ES-I3 (cell line): ENCODE data around the gene RTN1.

Experiments used
- H3K36me3 ChIP-seq: 2 replicates; pipeline ENCODE4 v1.6.1; 2013; ENCODE audit warnings: mild to moderate bottlenecking, low read length, control low read depth, moderate library complexity; ENCODE audit not compliant: insufficient read depth
- H3K4me1 ChIP-seq: 2 replicates; pipeline ENCODE4 v1.6.1; 2013; ENCODE audit warnings: mild to moderate bottlenecking, control low read depth, low read length; ENCODE audit not compliant: insufficient read depth
- H3K9ac ChIP-seq: 2 replicates; pipeline ENCODE4 v1.6.1; 2013; ENCODE audit warnings: low read depth, mild to moderate bottlenecking, low read length, moderate library complexity
- H3K9me3 ChIP-seq: 2 replicates; pipeline ENCODE4 v1.6.1; 2013; ENCODE audit warnings: mild to moderate bottlenecking, low read length, moderate library complexity; ENCODE audit not compliant: control insufficient read depth, insufficient read depth

Gene RTN1

GRCh38 chr14:59870277-59871165 lies at the start of gene RTN1:
RTN1 (minus strand) TSS chr14:59870776; CDS start chr14:59870630, 146 bp downstream.
- Histone ChIP-seq H3K36me3 (no peaks in the 10 kb centered on the region), H3K9ac (peak within 1 kb of the TSS; percentile 58; the same call in 1 of the 2 replicates), H3K4me1 (no peaks in the 10 kb centered on the region), H3K9me3 (no peaks in the 10 kb centered on the region)

GRCh38 chr14:59920378-59920683 lies 49.8 kb upstream of the RTN1 start:
- peaks cover 6% of the 10 kb centered on the region; the same call in 1 of the 2 replicates for H3K4me1 ChIP-seq
- H3K36me3 ChIP-seq, result no peaks in the 10 kb centered on the region
- H3K9ac ChIP-seq, result peak overlapping the region; percentile 76
- H3K9me3 ChIP-seq, result no peaks in the 10 kb centered on the region

GRCh38 chr14:59919570-59920377 lies 49.2 kb upstream of the RTN1 start, which contains the start of gene LRRC9:
LRRC9 (plus strand) TSS chr14:59920144.
- Histone ChIP-seq H3K9me3 (no peaks in the 10 kb centered on the region), H3K4me1 (peaks cover 6% of the 10 kb centered on the region; the same call in 1 of the 2 replicates), H3K36me3 (no peaks in the 10 kb centered on the region), H3K9ac (peak within 1 kb of the TSS; percentile 76)

GRCh38 chr14:59918824-59919569 lies 48.4 kb upstream of the RTN1 start:
- Histone ChIP-seq H3K9ac (peak overlapping the region; percentile 76), H3K9me3 (no peaks in the 10 kb centered on the region), H3K36me3 (no peaks in the 10 kb centered on the region), H3K4me1 (peaks cover 6% of the 10 kb centered on the region; the same call in 1 of the 2 replicates)

- no peaks in the 10 kb centered on the region for H3K4me1 ChIP-seq
- H3K36me3 ChIP-seq, result no peaks in the 10 kb centered on the region
- H3K9ac ChIP-seq, result no peak overlapping the region
- H3K9me3 ChIP-seq, result no peaks in the 10 kb centered on the region
Observed at GRCh38 chr14:59913187-59913586, 42.6 kb upstream of the RTN1 start.

GRCh38 chr14:59912443-59912842 lies 41.9 kb upstream of the RTN1 start:
- no peaks in the 10 kb centered on the region for H3K4me1 ChIP-seq
- no peak overlapping the region for H3K9ac ChIP-seq
- no peaks in the 10 kb centered on the region for H3K36me3 ChIP-seq
- no peaks in the 10 kb centered on the region for H3K9me3 ChIP-seq

- H3K36me3 ChIP-seq, result no peaks in the 10 kb centered on the region
- no peaks in the 10 kb centered on the region for H3K4me1 ChIP-seq
- no peak overlapping the region for H3K9ac ChIP-seq
- H3K9me3 ChIP-seq, result no peaks in the 10 kb centered on the region
Observed at GRCh38 chr14:59905188-59905587, 34.6 kb upstream of the RTN1 start.

- Histone ChIP-seq H3K9me3 (no peaks in the 10 kb centered on the region), H3K36me3 (no peaks in the 10 kb centered on the region), H3K9ac (no peak overlapping the region), H3K4me1 (no peaks in the 10 kb centered on the region)
Observed at GRCh38 chr14:59904184-59904583, 33.6 kb upstream of the RTN1 start.

GRCh38 chr14:59900556-59900955 lies 30.0 kb upstream of the RTN1 start:
- Histone ChIP-seq H3K9ac (no peak overlapping the region), H3K9me3 (no peaks in the 10 kb centered on the region), H3K4me1 (no peaks in the 10 kb centered on the region), H3K36me3 (no peaks in the 10 kb centered on the region)

GRCh38 chr14:59897757-59898383 lies 27.3 kb upstream of the RTN1 start:
- H3K9me3 ChIP-seq, result no peaks in the 10 kb centered on the region
- H3K4me1 ChIP-seq, result no peaks in the 10 kb centered on the region
- no peaks in the 10 kb centered on the region for H3K36me3 ChIP-seq
- H3K9ac ChIP-seq, result no peak overlapping the region

GRCh38 chr14:59895721-59896120 lies 25.1 kb upstream of the RTN1 start:
- H3K4me1 ChIP-seq, result no peaks in the 10 kb centered on the region
- H3K36me3 ChIP-seq, result no peaks in the 10 kb centered on the region
- H3K9ac ChIP-seq, result no peak overlapping the region

GRCh38 chr14:59890676-59891075 lies 20.1 kb upstream of the RTN1 start:
- Histone ChIP-seq H3K4me1 (no peaks in the 10 kb centered on the region), H3K9ac (no peak overlapping the region), H3K9me3 (no peaks in the 10 kb centered on the region), H3K36me3 (no peaks in the 10 kb centered on the region)

More at GRCh38 chr14:59895721-59896120, 25.1 kb upstream of the RTN1 start:
- no peaks in the 10 kb centered on the region for H3K9me3 ChIP-seq

- no peaks in the 10 kb centered on the region for H3K36me3 ChIP-seq
- no peaks in the 10 kb centered on the region for H3K4me1 ChIP-seq
- no peak overlapping the region for H3K9ac ChIP-seq
- no peaks in the 10 kb centered on the region for H3K9me3 ChIP-seq
Observed at GRCh38 chr14:59882957-59883356, 12.4 kb upstream of the RTN1 start.

- H3K9me3 ChIP-seq, result no peaks in the 10 kb centered on the region
- no peaks in the 10 kb centered on the region for H3K36me3 ChIP-seq
- H3K9ac ChIP-seq, result peak overlapping the region; percentile 58; the same call in 1 of the 2 replicates
- no peaks in the 10 kb centered on the region for H3K4me1 ChIP-seq
Observed at GRCh38 chr14:59871166-59871495, 555 bp upstream of the RTN1 start.
